OCI-M2 (cell line): ENCODE data around the gene EIF4G1.
"Not testable (repeated sequence)": the region's sequence is repeated elsewhere in the genome, so short reads cannot be mapped to it uniquely, and the experiment has no call there.

Experiments used
- DNase-seq: peaks from one replicate; lab custom pipeline; 2025; ENCODE audit not compliant: unreplicated experiment; lab: John Stamatoyannopoulos, UW

EIF4G1 gene

GRCh38 chr3:184334470-184335158 lies 20.2 kb downstream of the EIF4G1 start:
- DNase-seq, result no peak

DNA sequence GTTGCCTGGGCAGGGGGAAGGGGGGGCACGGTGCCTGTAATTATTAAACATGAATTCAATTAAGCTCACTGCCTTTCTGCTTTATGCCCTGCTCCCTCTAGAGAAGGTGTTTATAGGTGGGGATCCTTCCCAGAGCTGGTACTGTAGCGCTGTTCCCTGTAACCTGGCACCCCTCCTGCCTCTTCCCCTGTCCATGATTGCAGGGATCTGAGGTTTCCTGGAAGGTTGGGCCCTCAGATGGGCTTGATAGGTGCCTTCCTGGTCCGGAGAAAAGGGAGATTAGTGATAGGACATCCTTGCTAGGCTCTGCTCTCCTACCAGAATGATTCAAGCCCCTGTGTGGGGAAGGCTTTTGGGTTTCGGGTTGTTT lies 20.9 kb downstream of the EIF4G1 start:
- no peak for DNase-seq

DNA sequence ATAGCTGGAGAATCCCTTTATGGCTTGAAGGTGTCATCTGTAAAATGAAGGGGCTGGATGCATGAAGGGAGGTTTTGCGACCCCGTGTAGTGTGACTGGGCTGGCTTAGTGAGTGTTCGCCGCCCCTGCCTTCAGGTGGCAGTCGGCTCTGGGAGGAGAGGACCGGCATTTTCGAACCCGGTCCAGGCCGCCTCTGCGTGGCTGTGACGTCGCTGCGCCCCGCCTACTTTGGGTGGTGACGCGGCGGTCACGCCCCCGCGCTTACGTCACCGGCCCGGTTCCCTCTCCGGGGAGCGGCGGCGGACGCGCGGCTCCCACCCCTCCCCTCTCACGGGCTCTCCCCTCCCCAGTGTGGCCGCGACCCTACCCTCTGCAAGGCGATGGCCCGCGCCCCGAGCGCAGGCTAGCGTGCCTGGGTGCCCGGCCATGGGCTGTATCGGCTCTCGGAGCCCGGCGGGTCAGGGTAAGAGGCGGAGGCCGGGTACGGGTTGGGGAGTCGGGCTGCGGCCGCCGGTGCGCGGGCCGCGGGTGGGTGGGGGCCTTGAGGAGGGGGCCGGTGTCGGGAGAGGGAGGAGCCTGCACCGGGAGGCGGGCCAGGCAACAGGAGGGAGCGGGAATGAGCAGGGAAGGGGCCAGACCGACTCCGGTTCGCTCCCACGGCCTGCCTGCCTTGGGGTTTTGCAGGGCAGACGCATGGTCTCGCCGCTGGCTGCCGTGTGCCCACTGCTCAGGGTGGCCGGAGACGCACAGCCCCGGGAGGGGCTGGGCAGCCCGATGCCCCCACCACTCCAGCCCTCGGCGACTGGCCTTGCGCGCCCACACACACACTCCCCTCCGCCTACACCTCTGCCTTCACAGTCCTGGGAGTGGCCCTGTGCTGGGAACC lies 21.5 kb downstream of the EIF4G1 start:
- DNase-seq, result no peak

- DNase-seq, result no peak
Measured at GRCh38 chr3:184336547-184337398, 22.4 kb downstream of the EIF4G1 start.

DNA sequence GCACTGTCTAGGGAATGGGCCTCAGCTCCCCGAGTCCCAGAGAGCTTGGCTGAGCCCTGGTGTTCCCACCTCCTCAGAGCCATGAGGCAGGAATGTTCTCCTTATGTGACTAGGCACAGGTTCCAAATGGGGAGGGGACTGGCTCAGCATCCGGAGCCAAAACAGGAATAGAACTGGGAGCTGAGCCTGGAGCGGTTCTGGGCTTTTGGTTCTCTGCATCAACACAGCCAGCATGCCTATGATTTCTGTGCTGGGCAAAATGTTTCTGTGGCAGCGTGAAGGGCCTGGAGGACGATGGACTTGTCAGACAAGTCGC lies 23.0 kb downstream of the EIF4G1 start, which contains the start of gene FAM131A:
FAM131A (plus strand) TSS at position 202 of the 316 bp plus-strand sequence; CDS start at position 233, 31 bp downstream.
- DNase-seq, result no peak

DNA sequence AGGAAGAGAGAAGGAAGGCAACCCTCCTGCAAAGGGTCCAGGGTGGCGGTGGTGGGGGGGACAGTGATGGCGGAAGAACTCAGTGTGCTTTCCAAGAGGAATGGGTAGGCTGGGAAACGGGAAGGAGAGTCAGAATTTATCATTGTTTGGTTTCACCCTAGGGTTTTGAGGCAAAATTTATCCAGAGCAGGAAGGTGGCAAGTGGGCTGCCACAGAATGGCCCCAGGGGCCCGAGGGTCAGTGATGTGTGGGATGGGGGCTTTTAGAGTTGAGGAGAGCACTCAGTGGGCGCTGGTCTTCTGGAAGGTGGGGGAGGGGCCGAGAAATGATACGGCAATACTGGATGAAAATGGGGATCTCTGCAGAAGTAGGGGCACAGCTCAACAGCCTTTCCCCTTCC lies 23.6 kb downstream of the EIF4G1 start:
- DNase-seq, result no peak

- no peak for DNase-seq
Measured at GRCh38 chr3:184338511-184338945, 24.1 kb downstream of the EIF4G1 start.

- DNase-seq, result no peak
Measured at GRCh38 chr3:184339001-184339400, 24.6 kb downstream of the EIF4G1 start.

GRCh38 chr3:184339451-184340135 lies 25.2 kb downstream of the EIF4G1 start:
- DNase-seq, result not testable (repeated sequence)

GRCh38 chr3:184341925-184342324 lies 27.5 kb downstream of the EIF4G1 start:
- no peak for DNase-seq

DNA sequence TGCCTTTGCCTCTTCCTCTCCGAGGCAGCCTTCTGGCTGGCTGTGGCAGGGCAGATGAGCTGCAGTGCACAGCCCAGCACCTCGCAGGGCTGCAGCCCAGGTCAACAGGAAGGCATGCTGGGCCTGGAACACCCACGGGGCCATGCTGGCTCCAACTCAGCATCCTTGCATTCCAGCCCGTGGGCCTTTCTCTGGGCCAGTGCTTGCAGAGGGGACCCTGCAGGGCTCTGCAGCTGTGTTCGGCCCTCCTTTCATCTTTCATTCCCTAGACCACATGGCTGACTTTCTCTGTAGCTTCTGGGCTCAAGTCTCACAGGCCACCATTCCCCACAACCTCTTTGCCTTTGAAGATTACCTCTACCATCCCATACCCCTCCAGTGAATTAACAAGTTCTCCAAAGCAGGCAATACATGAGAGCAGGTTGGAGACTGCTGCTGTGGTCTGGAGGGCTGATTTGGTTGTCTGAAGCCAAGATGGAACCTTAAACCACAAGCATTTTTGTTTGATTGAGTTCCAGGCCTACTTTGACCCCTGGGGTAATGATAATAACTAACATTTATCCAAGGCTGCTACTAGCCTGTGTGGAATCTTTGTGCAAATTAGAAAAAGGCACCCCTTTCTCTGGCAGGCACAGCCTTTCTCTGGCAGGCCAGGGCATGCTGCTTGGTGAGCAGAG lies 28.9 kb downstream of the EIF4G1 start:
- no peak for DNase-seq

- no peak for DNase-seq
Measured at GRCh38 chr3:184344579-184345316, 30.3 kb downstream of the EIF4G1 start.

GRCh38 chr3:184345317-184346144 lies 31.1 kb downstream of the EIF4G1 start:
- no peak for DNase-seq

- no peak for DNase-seq
Measured at GRCh38 chr3:184346480-184347190, 32.2 kb downstream of the EIF4G1 start.

DNA sequence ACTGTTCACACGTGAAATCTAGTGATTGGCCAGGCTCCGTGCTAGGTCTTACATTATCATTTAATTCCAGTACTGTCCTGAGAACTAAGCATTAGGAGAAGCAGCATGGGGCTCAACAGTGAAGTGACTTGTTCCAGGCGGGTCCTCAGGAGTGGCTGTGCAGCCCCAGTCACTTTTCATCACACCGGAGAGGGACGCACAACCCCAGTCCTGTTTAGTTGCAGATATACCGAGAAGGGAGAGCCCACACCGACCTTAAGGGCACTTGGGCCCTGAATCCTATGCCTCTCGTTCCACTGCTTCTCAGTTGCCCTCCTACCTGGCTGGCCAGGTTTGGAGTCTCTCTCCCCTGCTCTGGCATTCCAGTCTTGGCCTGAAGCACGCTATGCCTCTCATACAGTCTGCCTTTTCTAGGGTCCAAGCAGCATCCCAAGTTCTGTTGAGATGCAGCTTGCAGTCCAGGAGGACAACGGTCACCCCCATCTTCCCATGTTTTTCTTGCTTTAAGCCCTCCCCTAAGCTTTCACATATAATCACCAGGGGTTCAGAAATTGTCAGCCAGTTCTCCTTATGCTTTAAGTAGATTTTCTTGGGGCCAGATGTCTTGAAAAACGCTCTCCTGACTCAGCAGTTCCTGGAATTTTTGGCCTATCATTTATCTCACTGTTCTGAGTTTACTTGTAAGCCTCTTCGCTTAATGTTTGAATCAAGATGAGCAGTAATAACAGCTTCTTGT lies 33.1 kb downstream of the EIF4G1 start:
- DNase-seq, result no peak

- DNase-seq, result no peak
Measured at GRCh38 chr3:184348057-184348382, 33.6 kb downstream of the EIF4G1 start.
